ENCODE measurements around the gene BLOC1S5. TPM values are rescaled to one million over a fixed set of nuclear protein-coding genes. Genes with fewer than 3 reads are reported as not detected.
"Not testable (repeated sequence)": the region's sequence is repeated elsewhere in the genome, so short reads cannot be mapped to it uniquely, and the experiment has no call there.

The BLOC1S5 gene
- total RNA-seq, 1 donor from 2014 or later: 8.3 TPM

DNA sequence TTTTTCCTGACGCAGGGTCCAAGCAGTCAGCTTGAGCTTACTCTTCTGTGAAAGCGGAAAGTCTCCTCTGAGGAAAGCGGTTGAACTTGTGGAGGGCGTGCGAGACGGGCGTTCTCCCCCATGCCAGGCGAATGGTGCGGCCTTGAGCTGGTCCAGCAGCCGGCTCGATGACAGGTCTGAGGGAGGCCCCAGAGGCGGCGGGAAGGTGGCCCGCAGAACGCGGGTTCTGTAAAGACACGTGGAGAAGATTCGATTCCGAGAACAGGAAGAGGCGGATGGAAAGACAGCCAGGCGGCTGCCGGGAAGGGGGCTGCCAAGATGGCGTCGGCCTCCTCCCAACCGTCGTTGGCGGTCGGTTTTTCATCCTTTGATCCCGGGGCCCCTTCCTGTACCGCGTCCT lies 78.0 kb downstream of the BLOC1S5 start:
- H3K4me3 Mint-ChIP-seq (ENCODE audit: unreplicated experiment): no peak overlapping the region
- H3K36me3 Mint-ChIP-seq (ENCODE audit: unreplicated experiment): peaks cover 10% of the 10 kb centered on the region
- H3K27me3 Mint-ChIP-seq (ENCODE audit: unreplicated experiment): peaks cover 3% of the 10 kb centered on the region
- no peak overlapping the region for H3K27ac Mint-ChIP-seq (ENCODE audit: unreplicated experiment)
- no peaks in the 10 kb centered on the region for H3K4me1 Mint-ChIP-seq (ENCODE audit: low read depth, unreplicated experiment)
- no peak for DNase-seq
- TF ChIP-seq, protein P1, sequence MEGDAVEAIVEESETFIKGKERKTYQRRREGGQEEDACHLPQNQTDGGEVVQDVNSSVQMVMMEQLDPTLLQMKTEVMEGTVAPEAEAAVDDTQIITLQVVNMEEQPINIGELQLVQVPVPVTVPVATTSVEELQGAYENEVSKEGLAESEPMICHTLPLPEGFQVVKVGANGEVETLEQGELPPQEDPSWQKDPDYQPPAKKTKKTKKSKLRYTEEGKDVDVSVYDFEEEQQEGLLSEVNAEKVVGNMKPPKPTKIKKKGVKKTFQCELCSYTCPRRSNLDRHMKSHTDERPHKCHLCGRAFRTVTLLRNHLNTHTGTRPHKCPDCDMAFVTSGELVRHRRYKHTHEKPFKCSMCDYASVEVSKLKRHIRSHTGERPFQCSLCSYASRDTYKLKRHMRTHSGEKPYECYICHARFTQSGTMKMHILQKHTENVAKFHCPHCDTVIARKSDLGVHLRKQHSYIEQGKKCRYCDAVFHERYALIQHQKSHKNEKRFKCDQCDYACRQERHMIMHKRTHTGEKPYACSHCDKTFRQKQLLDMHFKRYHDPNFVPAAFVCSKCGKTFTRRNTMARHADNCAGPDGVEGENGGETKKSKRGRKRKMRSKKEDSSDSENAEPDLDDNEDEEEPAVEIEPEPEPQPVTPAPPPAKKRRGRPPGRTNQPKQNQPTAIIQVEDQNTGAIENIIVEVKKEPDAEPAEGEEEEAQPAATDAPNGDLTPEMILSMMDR (IDR thresholded peaks at IDR 0.05; ENCODE audit: partially characterized antibody, unreplicated experiment): no peak
- H3K9me3 Mint-ChIP-seq (ENCODE audit: unreplicated experiment): no peaks in the 10 kb centered on the region

DNA sequence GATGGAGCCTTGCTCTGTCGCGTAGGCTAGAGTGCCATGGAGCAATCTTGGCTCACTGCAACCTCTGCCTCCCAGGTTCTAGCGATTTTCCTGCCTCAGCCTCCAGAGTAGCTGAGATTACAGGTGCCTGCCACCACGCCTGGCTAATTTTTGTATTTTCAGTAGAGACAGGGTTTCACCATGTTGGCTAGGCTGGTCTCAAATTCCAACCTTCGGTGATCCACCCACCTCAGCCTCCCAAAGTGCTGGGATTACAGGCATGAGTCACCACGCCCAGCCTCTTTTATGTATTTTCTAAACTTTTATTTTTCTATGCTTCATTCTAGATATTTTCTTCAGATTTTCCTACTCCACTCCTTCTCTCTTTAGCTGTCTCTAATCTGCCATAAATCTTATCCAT lies 80.2 kb downstream of the BLOC1S5 start:
- H3K27me3 Mint-ChIP-seq (ENCODE audit: unreplicated experiment); DNase-seq: not testable (repeated sequence)

DNA sequence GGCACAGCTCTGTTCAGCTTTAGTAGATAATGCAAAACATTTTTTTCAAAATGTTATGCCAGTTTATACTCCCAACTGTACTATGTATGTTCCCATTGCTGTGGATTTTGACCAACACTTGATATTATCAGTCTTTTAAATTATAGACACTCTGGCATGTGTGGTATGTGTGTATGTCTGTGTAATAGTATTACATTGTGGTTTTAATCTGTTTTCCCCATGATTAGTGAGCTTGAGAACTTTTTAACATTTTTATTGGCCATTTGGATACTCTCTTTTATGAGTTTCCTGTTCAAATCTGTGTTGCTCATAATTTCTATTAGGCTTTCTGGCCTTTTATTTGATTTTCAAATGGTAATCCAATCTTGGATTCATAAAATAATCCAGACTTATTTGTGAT lies 84.4 kb downstream of the BLOC1S5 start:
- Mint-ChIP-seq H3K4me1 (ENCODE audit: low read depth, unreplicated experiment) (no peaks in the 10 kb centered on the region), H3K9me3 (ENCODE audit: unreplicated experiment) (peaks cover 1% of the 10 kb centered on the region), H3K4me3 (ENCODE audit: unreplicated experiment) (no peak overlapping the region), H3K36me3 (ENCODE audit: unreplicated experiment) (no peaks in the 10 kb centered on the region), H3K27me3 (ENCODE audit: unreplicated experiment) (no peaks in the 10 kb centered on the region), H3K27ac (ENCODE audit: unreplicated experiment) (no peak overlapping the region)
- TF ChIP-seq, protein P1 (IDR thresholded peaks at IDR 0.05; ENCODE audit: partially characterized antibody, unreplicated experiment): no peak
- DNase-seq: no peak

More for the DNA sequence above, 80.2 kb downstream of the BLOC1S5 start:
- not testable (repeated sequence) for H3K36me3 Mint-ChIP-seq (ENCODE audit: unreplicated experiment); H3K4me3 Mint-ChIP-seq (ENCODE audit: unreplicated experiment); H3K27ac Mint-ChIP-seq (ENCODE audit: unreplicated experiment); H3K9me3 Mint-ChIP-seq (ENCODE audit: unreplicated experiment); H3K4me1 Mint-ChIP-seq (ENCODE audit: low read depth, unreplicated experiment)

DNA sequence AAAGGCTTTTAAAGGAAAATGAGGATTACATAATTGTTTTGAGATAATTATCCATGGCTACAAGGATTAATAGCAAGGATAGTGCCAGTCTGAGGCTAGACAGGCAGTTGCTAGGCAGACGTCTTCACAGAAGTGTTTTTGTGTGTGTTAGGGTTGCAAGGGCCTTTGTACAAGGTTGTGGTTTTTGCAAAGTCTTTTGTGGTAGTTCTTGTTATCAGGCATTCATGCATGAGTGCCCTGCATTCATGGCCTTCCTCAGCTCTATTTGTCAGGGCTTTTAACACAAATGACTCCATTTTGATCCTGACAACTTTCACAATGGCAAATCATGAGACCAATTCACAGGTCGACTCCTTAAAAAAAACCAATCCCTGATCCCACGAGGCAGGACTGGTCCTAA lies 85.5 kb downstream of the BLOC1S5 start:
- DNase-seq: no peak
- Mint-ChIP-seq H3K4me1 (ENCODE audit: low read depth, unreplicated experiment) (no peaks in the 10 kb centered on the region), H3K27me3 (ENCODE audit: unreplicated experiment) (no peaks in the 10 kb centered on the region), H3K4me3 (ENCODE audit: unreplicated experiment) (no peak overlapping the region), H3K36me3 (ENCODE audit: unreplicated experiment) (no peaks in the 10 kb centered on the region), H3K27ac (ENCODE audit: unreplicated experiment) (no peak overlapping the region), H3K9me3 (ENCODE audit: unreplicated experiment) (peaks cover 1% of the 10 kb centered on the region)
- TF ChIP-seq, protein P1 (IDR thresholded peaks at IDR 0.05; ENCODE audit: partially characterized antibody, unreplicated experiment): no peak

DNA sequence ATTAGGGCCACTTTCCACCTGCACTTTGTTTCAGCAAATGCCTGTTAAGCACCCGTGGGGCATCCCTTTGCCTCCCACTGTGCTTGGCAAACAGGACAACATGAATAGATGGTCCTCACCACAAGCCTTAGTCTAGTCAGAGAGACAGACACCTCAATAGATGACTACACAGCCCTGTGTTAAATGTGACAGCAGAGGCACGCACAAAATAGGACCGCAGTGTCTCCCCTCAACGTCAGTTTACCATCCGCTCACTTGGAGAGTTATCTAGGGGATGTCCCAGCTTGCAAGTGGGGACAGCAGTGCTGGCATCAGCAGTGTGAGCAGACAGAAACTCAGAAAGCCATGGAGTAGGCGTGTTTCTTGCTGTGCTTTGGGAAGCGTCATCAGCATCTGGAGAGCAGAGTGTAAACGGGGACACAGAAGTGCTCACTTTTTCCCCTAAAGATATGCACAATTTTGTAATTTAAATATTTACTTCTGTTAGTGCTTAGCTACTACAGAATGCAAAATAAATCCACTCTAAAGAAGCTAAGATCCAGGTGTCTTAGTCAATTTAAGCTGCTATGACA lies 87.6 kb downstream of the BLOC1S5 start:
- TF ChIP-seq, protein P1 (IDR thresholded peaks at IDR 0.05; ENCODE audit: partially characterized antibody, unreplicated experiment): no peak
- no peaks in the 10 kb centered on the region for H3K4me1 Mint-ChIP-seq (ENCODE audit: low read depth, unreplicated experiment)
- no peaks in the 10 kb centered on the region for H3K27me3 Mint-ChIP-seq (ENCODE audit: unreplicated experiment)
- H3K36me3 Mint-ChIP-seq (ENCODE audit: unreplicated experiment): no peaks in the 10 kb centered on the region
- peaks cover 1% of the 10 kb centered on the region for H3K9me3 Mint-ChIP-seq (ENCODE audit: unreplicated experiment)
- H3K4me3 Mint-ChIP-seq (ENCODE audit: unreplicated experiment): no peak overlapping the region
- no peak overlapping the region for H3K27ac Mint-ChIP-seq (ENCODE audit: unreplicated experiment)
- no peak for DNase-seq
